Measurements from ENCODE around the gene SLC35C1. TPM values are rescaled to one million over a fixed set of nuclear protein-coding genes. Genes with fewer than 3 reads are reported as not detected.

The SLC35C1 gene
- total and polyA plus RNA-seq, 2 of the 8 experiments (the other 6 are each of a cell fraction or from before 2014, with no cell fraction given), result 4.6 to 10.6 TPM

- no peak for TF ChIP-seq ATF3 (IDR thresholded peaks at IDR 0.05; ENCODE audit: insufficient read depth, low read depth, low read length)
- TF ChIP-seq BCL11A (IDR thresholded peaks at IDR 0.05; ENCODE audit: low read depth in 2 of 2, low read length in 2 of 2), result no peak
Observed at GRCh38 chr11:45846174-45846675, 41.3 kb downstream of the SLC35C1 start (continued).

Measured in H1 (cell line).